GM18519 (cell line): Measurements from ENCODE around the gene PPP1R14C.
"Not testable (repeated sequence)": the region's sequence is repeated elsewhere in the genome, so short reads cannot be mapped to it uniquely, and the experiment has no call there.

ENCODE experiments used
- ATAC-seq: cut with Tn5 transposase; IDR thresholded peaks from one replicate; pipeline ENCODE4 v1.9.1; 2021; ENCODE audit warnings: mild to moderate bottlenecking, moderate library complexity; ENCODE audit not compliant: unreplicated experiment, low FRiP score

The PPP1R14C gene

DNA sequence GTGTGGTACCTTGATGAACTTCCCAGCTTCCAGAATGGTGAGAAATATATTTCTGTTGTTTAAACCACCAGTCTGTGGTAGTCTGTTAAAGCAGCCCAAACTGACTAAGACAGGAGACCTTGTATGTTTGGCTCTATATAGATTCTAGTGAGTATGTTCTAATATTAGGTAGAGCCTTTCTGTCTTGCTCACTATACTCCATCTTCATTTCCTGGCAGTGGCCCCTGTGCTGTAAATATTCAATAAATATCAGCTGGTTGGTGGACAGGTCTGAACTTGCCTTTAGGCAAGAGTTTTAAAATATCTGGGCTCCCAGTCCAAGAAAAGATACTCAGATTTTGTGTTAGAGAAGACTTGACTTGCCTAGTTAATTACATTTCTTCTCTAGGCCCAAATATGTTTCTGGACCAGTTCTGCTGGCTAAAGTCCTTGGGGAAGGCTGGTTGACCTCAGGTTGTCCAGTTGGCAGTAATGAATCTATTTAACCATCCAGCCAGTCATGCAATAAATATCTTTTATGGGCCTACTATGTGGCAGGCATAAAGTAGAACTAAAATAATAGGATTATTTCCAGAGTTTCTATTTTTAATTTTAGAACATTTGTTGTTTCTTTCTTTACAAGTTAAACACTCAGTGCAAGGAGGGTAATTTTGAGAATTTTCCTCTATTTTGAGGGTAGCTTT, 22.3 kb downstream of the PPP1R14C start:
- ATAC-seq: no peak

- ATAC-seq: no peak
Measured at GRCh38 chr6:150167479-150167873, 24.6 kb downstream of the PPP1R14C start.

GRCh38 chr6:150169181-150169580, 26.3 kb downstream of the PPP1R14C start:
- ATAC-seq: no peak

- ATAC-seq: no peak
Measured at GRCh38 chr6:150169609-150170008, 26.8 kb downstream of the PPP1R14C start.

DNA sequence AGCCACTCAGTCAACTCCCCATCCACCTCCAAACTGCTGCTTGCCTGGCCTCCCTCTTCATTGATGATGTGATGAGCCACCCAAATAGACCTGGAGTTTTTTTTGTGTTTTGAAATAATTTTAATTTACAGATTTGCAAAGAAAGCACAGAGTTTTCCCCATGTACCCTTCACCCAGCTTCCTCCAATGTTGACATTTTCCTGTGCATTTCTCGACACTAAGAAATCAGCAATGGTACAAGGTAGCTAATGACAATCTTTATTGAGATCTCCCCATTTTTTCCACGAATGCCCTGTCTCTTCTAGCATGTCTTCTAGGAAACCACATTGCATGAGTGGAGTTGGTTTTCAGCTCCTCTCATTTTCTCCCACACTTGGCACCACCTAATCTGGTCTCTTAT, 30.1 kb downstream of the PPP1R14C start:
- no peak for ATAC-seq

DNA sequence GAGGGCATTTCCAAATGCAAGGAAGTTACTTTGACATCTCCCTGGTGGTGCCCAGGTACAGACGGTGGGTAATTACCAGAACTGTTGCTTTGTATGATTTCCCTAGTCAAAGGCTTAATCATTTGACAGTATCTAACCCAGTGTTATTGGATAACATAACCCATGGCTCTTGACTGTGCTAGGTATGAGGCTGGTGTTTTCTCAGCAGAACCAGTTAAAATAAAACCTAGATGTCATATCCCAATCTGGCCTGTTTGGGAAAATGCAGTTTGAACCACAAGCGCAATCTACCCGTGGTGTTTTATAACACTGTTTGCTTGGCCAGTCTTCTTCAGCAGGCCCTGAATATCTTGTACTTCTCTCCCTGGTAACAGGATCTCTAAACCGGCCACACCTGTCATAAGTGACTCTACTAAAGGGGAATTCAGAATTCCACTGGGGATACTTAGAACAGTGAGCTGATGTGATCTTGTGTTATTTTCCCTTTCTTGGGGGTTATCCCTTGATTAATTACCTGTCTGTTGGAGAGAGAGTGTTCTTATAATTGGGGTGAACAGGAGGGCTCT, 32.8 kb downstream of the PPP1R14C start:
- ATAC-seq: no peak

- ATAC-seq: no peak
Measured at GRCh38 chr6:150176152-150176551, 33.3 kb downstream of the PPP1R14C start.

DNA sequence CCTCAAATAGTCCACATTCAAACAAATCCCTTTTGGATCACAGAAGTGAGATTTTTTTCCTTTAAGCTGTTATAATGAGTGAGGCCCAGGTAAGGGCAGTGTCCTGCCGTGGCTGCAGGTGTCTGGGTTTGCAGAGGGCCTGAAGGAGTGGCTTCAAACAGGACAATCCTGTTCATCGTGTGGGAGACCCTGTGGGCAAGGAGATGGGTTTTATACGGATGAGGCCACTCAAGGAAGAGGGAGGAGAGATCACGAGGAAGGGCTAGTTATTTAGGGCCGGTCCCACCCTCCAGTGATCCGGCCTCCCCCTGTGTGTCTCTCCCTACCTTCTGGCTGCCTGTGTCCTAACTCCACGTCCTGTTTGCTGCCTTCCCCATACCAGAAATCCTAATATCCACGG, 33.8 kb downstream of the PPP1R14C start:
- ATAC-seq: no peak

GRCh38 chr6:150177259-150177951, 34.6 kb downstream of the PPP1R14C start:
- ATAC-seq: no peak

DNA sequence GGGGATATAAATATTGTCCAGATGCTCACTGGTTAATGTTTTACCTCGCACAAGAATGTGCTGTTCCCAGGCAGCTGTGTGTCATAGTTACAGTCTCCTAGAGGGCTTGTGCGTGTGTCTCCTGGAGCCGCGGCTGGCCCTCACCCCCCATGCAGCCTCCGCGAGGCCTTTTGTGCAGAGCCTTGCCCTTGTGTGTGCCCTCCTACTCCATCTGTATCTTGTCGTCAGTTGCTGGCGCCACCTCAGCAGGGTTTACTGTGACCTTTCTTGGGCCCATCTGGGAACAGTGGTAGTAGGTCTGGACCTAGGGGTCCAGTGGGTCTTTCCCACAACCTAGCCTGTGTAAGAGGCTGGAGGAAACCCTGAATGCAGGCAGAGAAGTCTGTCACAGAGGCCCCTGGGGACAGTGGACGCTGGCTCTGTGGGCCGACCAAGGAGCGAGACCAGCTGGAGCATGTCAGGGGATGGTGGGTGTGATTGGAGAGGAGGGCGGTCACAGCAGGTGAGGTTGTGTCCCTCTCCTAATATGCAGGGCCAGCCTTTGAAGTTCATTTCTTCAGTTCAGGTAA, 35.2 kb downstream of the PPP1R14C start:
- no peak for ATAC-seq

DNA sequence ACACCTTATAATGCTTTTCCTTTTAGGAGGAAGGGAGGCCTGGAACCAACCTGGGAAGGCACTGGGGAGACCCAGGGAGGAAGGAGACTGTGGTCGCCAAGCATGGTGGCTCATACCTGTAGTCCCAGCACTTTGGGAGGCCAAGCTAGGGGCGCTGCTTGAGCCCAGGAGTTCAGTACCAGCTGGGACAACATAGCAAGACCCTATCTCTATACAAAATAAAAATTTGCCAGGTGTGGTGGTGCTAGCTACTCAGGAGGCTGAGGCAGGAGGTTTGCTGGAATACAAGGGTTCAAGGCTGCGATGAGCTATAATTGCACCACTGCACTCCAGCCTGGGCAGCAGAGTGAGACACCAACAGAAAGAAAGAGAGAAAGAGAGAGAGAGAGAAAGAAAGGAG, 36.2 kb downstream of the PPP1R14C start:
- ATAC-seq: no peak

DNA sequence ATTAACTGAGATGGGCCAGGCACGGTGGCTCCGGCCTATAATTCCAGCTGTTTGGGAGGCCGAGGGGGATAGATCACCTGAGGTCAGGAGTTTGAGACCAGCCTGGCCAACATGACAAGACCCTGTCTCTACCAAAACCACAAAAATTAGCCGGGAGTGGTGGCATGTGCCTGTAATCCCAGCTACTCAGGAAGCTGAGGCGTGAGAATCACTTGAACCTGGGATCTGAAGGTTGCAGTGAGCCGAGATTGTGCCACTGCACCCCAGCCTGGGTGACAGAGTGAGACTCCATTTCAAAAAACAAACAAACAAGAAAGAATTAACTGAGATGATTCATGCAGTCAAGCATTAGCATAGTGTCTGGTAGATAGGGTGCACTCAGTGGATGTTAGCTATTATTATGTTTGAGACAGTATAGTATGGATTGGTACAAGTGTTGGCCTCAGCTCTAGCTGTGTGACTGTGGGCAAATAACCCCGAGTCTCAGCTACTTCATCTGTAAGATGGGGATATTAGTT, 37.1 kb downstream of the PPP1R14C start:
- ATAC-seq: not testable (repeated sequence)

GRCh38 chr6:150180517-150180916, 37.7 kb downstream of the PPP1R14C start:
- no peak for ATAC-seq

DNA sequence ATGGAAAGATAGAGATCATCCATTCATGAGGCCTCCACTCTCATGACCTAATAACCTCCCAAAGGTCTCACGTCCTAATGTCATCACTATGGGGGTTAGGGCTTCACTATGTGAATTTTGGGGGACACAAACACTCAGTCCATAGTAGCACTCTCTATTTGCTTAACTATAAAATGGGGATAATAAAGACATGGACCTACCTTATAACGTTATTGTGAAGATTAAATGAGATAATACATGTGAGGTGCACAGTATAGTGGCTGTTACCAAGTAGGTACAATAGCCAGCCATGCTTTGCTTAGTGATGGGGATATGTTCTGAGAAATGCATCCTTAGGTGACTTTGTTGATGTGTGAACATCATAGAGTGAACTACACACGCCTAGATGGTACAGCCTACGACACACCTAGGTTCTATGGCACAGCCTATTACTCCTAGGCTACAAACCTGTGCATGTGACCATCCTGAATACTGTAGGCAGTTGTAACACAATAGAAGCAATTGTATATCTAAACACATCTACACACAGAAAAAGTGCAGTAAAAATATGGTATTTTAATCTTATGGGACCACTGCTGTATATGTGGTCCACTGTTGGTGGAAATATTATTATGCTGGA, 39.7 kb downstream of the PPP1R14C start:
- ATAC-seq: no peak

DNA sequence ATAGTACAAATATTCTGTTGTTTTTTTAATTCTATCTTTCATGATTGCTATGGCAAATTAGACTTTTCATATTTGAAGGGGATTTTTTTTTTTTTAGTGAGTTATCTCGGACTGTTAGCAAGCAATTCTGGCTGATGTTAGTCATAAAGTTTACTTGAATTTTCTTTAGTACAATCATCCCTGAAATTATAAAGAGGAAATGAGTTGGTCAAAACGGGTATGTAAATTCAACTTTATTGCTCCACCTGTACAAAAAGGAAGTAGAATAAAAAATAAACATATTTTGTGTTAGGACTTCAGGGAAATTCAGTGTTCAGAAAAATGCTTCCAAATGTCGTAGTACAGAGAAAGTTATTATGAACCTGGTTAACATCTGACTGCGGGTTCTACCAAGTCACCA, 40.3 kb downstream of the PPP1R14C start:
- ATAC-seq: no peak

- ATAC-seq: no peak
Measured at GRCh38 chr6:150183966-150184365, 41.1 kb downstream of the PPP1R14C start.

GRCh38 chr6:150184850-150185731, 42.2 kb downstream of the PPP1R14C start:
- no peak for ATAC-seq

GRCh38 chr6:150185732-150186117, 42.9 kb downstream of the PPP1R14C start:
- no peak for ATAC-seq

DNA sequence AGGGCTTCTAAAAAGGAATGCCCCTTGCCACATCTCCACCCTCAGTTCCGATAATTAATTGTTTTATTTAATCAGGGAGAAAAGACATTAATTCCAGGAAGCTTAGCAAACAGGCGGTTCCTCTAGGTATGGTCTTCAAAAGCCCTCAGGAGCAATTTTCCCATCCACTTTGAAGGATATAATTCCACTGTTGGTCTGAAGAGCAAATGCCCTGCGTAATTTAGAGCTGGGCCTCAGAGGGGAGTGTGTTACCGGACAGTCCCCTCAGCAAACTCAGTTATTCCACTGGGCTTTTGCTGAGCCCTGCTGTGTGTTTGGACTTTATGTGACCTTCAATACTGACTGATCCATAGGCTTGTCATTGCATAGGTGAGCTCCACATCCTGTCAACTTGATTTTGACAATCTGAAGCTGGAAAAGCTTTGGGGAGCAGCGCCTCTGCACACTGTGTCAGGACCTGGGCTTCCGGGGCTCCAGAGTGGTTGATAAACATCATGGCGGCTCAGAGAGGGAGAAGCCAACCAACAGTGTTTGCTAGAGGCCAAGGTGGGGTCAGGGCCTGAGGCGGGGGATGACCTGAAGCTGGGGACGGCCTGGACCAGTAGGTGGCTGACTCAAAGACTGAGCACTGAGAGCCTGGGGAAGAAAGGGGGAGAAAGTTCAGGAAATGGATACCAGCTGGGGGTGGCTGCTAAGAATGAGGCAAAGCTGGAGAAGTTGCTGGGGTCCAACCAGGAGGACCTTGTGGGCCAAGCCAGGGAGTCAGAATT, 43.5 kb downstream of the PPP1R14C start:
- ATAC-seq: no peak
